Activated CD4-positive, alpha-beta T cell treated with anti-CD3 and anti-CD28 coated beads for 36 hours (primary cell): ENCODE data around the gene FCMR. TPM values are rescaled to one million over a fixed set of nuclear protein-coding genes. Genes with fewer than 3 reads are reported as not detected.
"Not testable (repeated sequence)": the region's sequence is repeated elsewhere in the genome, so short reads cannot be mapped to it uniquely, and the experiment has no call there.

Source experiments
- ATAC-seq: fragments of 200-7000 bp; cut with Tn5 transposase; one replicate; pipeline ENCODE4 v1.10.0; 2021; ENCODE audit warnings: mild to moderate bottlenecking, moderate library complexity
- CTCF ChIA-PET: fragments of 350-600 bp; sonication (Branson Sonifier 250); formaldehyde crosslinking; loops from one replicate; lab custom pipeline; 2021; ENCODE audit warnings: antibody characterized with exemption; lab: Charles Lee
- POLR2A ChIA-PET: fragments of 350-600 bp; sonication (Branson Sonifier 250); formaldehyde crosslinking; loops from one replicate; lab custom pipeline; 2021; ENCODE audit warnings: antibody characterized with exemption, inconsistent platforms; lab: Charles Lee
- DNase-seq: peaks from one replicate; pipeline ENCODE4 v3.0.0-alpha.2; 2020
- H3K27ac Mint-ChIP-seq: one replicate; pipeline ENCODE4 v1.8.0; 2021; ENCODE audit warnings: mixed read lengths
- H3K27me3 Mint-ChIP-seq: one replicate; pipeline ENCODE4 v1.8.0; 2021; ENCODE audit warnings: mixed read lengths
- H3K36me3 Mint-ChIP-seq: one replicate; pipeline ENCODE4 v1.8.0; 2021; ENCODE audit warnings: low read depth, mixed read lengths
- H3K4me1 Mint-ChIP-seq: one replicate; pipeline ENCODE4 v1.8.0; 2021; ENCODE audit warnings: mixed read lengths
- H3K4me3 Mint-ChIP-seq: one replicate; pipeline ENCODE4 v1.8.0; 2021; ENCODE audit warnings: mild to moderate bottlenecking, moderate library complexity, mixed read lengths
- H3K9me3 Mint-ChIP-seq: one replicate; pipeline ENCODE4 v1.8.0; 2021; ENCODE audit warnings: low read depth, mixed read lengths
- intact Hi-C, 2 experiments: fragments of 100-400 bp; cut with DNase I in 1 of 2; cut with micrococcal nuclease in 1 of 2; formaldehyde crosslinking; loops; one replicate each; pipeline versions ENCODE4 v1.14.2 to v1.15.1; 2022 to 2024; cut with DNase I, micrococcal nuclease
- total RNA-seq, 2 experiments: library from RNA; stranded (reverse); gene quantifications; one replicate each; pipeline ENCODE4 v1.2.3, GENCODE V29; 2021

Gene FCMR
- total RNA-seq, 2 experiments from 2014 or later, result 41.6 to 49.3 TPM

GRCh38 chr1:206933333-206933945, 11.7 kb upstream of the FCMR start:
- POLR2A ChIA-PET, result interaction anchor here (1.2 kb wide), 1 partner anchor 199 kb away, joined by 3 read pairs; no protein-coding TSS in a partner anchor
- intact Hi-C loops, result loop anchor here in 1 of 2 experiments (1.0 to 5.0 kb wide), 3 partner anchors 20 to 569 kb away; partner anchors contain the start of gene IL20
- CTCF ChIA-PET, result interaction anchor here (0.6 to 12.7 kb wide), 36 partner anchors 8 to 879 kb away, joined by 3 to 200 read pairs (median 4); partner anchors contain the start of genes FCMR and PIGR

GRCh38 chr1:206932177-206932576, 10.4 kb upstream of the FCMR start:
- H3K27me3 Mint-ChIP-seq, result no peaks in the 10 kb centered on the region
- CTCF ChIA-PET, result interaction anchor here (0.6 to 12.7 kb wide), 26 partner anchors 13 to 453 kb away, joined by 3 to 200 read pairs (median 4); partner anchors contain the start of genes FCAMR, FCMR, IL20 and PIGR
- DNase-seq, result no peak
- no peaks in the 10 kb centered on the region for H3K36me3 Mint-ChIP-seq
- no peak overlapping the region for H3K27ac Mint-ChIP-seq
- H3K9me3 Mint-ChIP-seq, result no peaks in the 10 kb centered on the region
- peaks cover 45% of the 10 kb centered on the region for H3K4me1 Mint-ChIP-seq
- intact Hi-C loops, result loop anchor here in 1 of 2 experiments (5.0 kb wide), 1 partner anchor 570 kb away; no protein-coding TSS in a partner anchor
- ATAC-seq, result no peak
- no peak overlapping the region for H3K4me3 Mint-ChIP-seq
- POLR2A ChIA-PET, result no interaction called here

More at GRCh38 chr1:206933333-206933945, 11.7 kb upstream of the FCMR start:
- H3K9me3 Mint-ChIP-seq, result no peaks in the 10 kb centered on the region
- ATAC-seq, result peak; percentile 55
- H3K4me1 Mint-ChIP-seq, result peaks cover 35% of the 10 kb centered on the region
- no peak overlapping the region for H3K4me3 Mint-ChIP-seq
- peak; percentile 84 for DNase-seq
- H3K36me3 Mint-ChIP-seq, result no peaks in the 10 kb centered on the region
- H3K27ac Mint-ChIP-seq, result no peak overlapping the region
- no peaks in the 10 kb centered on the region for H3K27me3 Mint-ChIP-seq

- no peak overlapping the region for H3K4me3 Mint-ChIP-seq
- H3K27me3 Mint-ChIP-seq, result no peaks in the 10 kb centered on the region
- CTCF ChIA-PET, result interaction anchor here (0.6 to 12.7 kb wide), 22 partner anchors 14 to 273 kb away, joined by 3 to 200 read pairs (median 4); partner anchors contain the start of genes FCAMR, FCMR, IL20 and PIGR
- DNase-seq (no peak), ATAC-seq (no peak)
- H3K36me3 Mint-ChIP-seq, result no peaks in the 10 kb centered on the region
- H3K9me3 Mint-ChIP-seq, result no peaks in the 10 kb centered on the region
- H3K27ac Mint-ChIP-seq, result peak overlapping the region; percentile 35
- POLR2A ChIA-PET, result no interaction called here
- H3K4me1 Mint-ChIP-seq, result peaks cover 46% of the 10 kb centered on the region
- intact Hi-C loops, result loop anchor here in 1 of 2 experiments (5.0 kb wide), 1 partner anchor 571 kb away; no protein-coding TSS in a partner anchor
Observed at GRCh38 chr1:206931709-206932108, 10.0 kb upstream of the FCMR start.

- Mint-ChIP-seq H3K4me1 (peaks cover 46% of the 10 kb centered on the region), H3K36me3 (no peaks in the 10 kb centered on the region), H3K4me3 (peak overlapping the region; percentile 32), H3K9me3 (no peaks in the 10 kb centered on the region), H3K27me3 (no peaks in the 10 kb centered on the region), H3K27ac (peak overlapping the region; percentile 84)
- peak; percentile 59 for DNase-seq
- POLR2A ChIA-PET, result interaction anchor here (0.5 kb wide), 1 partner anchor 10 kb away, joined by 7 read pairs; no protein-coding TSS in a partner anchor
- intact Hi-C loops, result loop anchor here in 1 of 2 experiments (5.0 kb wide), 1 partner anchor 572 kb away; no protein-coding TSS in a partner anchor
- peak; percentile 47 for ATAC-seq
- CTCF ChIA-PET, result interaction anchor here (1.1 to 12.7 kb wide), 6 partner anchors 12 to 196 kb away, joined by 3 to 200 read pairs (median 12); partner anchors contain the start of gene FCMR
Observed at GRCh38 chr1:206930210-206930798, 8.6 kb upstream of the FCMR start.

- POLR2A ChIA-PET, result no interaction called here
- ATAC-seq, result no peak
- no peaks in the 10 kb centered on the region for H3K9me3 Mint-ChIP-seq
- CTCF ChIA-PET, result interaction anchor here (12.7 kb wide), 1 partner anchor 12 kb away, joined by 200 read pairs; the partner anchor contains the start of gene FCMR
- peak overlapping the region; percentile 67 for H3K27ac Mint-ChIP-seq
- H3K4me3 Mint-ChIP-seq, result no peak overlapping the region
- H3K36me3 Mint-ChIP-seq, result no peaks in the 10 kb centered on the region
- no peaks in the 10 kb centered on the region for H3K27me3 Mint-ChIP-seq
- H3K4me1 Mint-ChIP-seq, result peaks cover 46% of the 10 kb centered on the region
- DNase-seq, result no peak
- intact Hi-C loops, result loop anchor here in 1 of 2 experiments (10.0 kb wide), 1 partner anchor 395 kb away; the partner anchor contains the start of gene CD55
Observed at GRCh38 chr1:206929524-206929923, 7.8 kb upstream of the FCMR start.

- intact Hi-C loops, result loop anchor here in 1 of 2 experiments (10.0 kb wide), 1 partner anchor 399 kb away; the partner anchor contains the start of gene CD55
- Mint-ChIP-seq H3K4me1 (peaks cover 30% of the 10 kb centered on the region), H3K4me3 (no peak overlapping the region), H3K27ac (peak overlapping the region; percentile 20), H3K36me3 (no peaks in the 10 kb centered on the region), H3K9me3 (no peaks in the 10 kb centered on the region), H3K27me3 (no peaks in the 10 kb centered on the region)
- DNase-seq, result no peak
- no peak for ATAC-seq
- ChIA-PET POLR2A (no interaction called here), CTCF (interaction anchor here (0.8 to 12.7 kb wide), 7 partner anchors 9 to 314 kb away, joined by 3 to 200 read pairs (median 4); partner anchors contain the start of genes EIF2D and FCMR)
Observed at GRCh38 chr1:206926286-206926685, 4.5 kb upstream of the FCMR start.

GRCh38 chr1:206925106-206925736, 3.5 kb upstream of the FCMR start:
- intact Hi-C loops, result loop anchor here in 1 of 2 experiments (10.0 kb wide), 1 partner anchor 400 kb away; the partner anchor contains the start of gene CD55
- H3K27me3 Mint-ChIP-seq, result no peaks in the 10 kb centered on the region
- no peak overlapping the region for H3K27ac Mint-ChIP-seq
- DNase-seq (peak; percentile 83), ATAC-seq (peak; percentile 58)
- peaks cover 6% of the 10 kb centered on the region for H3K36me3 Mint-ChIP-seq
- CTCF ChIA-PET, result interaction anchor here (0.5 to 12.7 kb wide), 14 partner anchors 8 to 313 kb away, joined by 3 to 200 read pairs (median 3); partner anchors contain the start of genes EIF2D and FCMR
- POLR2A ChIA-PET, result interaction anchor here (0.6 to 1.0 kb wide), 3 partner anchors 20 to 410 kb away, joined by 3 to 4 read pairs (median 3); no protein-coding TSS in a partner anchor
- H3K4me3 Mint-ChIP-seq, result no peak overlapping the region
- H3K9me3 Mint-ChIP-seq, result no peaks in the 10 kb centered on the region
- H3K4me1 Mint-ChIP-seq, result peaks cover 28% of the 10 kb centered on the region

- POLR2A ChIA-PET, result interaction anchor here (0.7 to 1.0 kb wide), 2 partner anchors 19 to 183 kb away, joined by 3 to 4 read pairs; no protein-coding TSS in a partner anchor
- H3K9me3 Mint-ChIP-seq, result no peaks in the 10 kb centered on the region
- H3K4me3 Mint-ChIP-seq, result no peak overlapping the region
- peak; percentile 0 for ATAC-seq
- CTCF ChIA-PET, result interaction anchor here (0.5 to 12.7 kb wide), 14 partner anchors 7 to 312 kb away, joined by 3 to 200 read pairs (median 3); partner anchors contain the start of genes EIF2D and FCMR
- no peaks in the 10 kb centered on the region for H3K27me3 Mint-ChIP-seq
- peaks cover 10% of the 10 kb centered on the region for H3K36me3 Mint-ChIP-seq
- peaks cover 26% of the 10 kb centered on the region for H3K4me1 Mint-ChIP-seq
- DNase-seq, result peak; percentile 59
- no peak overlapping the region for H3K27ac Mint-ChIP-seq
- intact Hi-C loops, result loop anchor here in 1 of 2 experiments (10.0 kb wide), 1 partner anchor 400 kb away; the partner anchor contains the start of gene CD55
Observed at GRCh38 chr1:206924592-206925105, 2.9 kb upstream of the FCMR start.

- H3K9me3 Mint-ChIP-seq, H3K27me3 Mint-ChIP-seq, H3K4me3 Mint-ChIP-seq, POLR2A ChIA-PET, ATAC-seq, DNase-seq, H3K27ac Mint-ChIP-seq: not testable (repeated sequence)
- intact Hi-C loops, result loop anchor here in 1 of 2 experiments (10.0 kb wide), 1 partner anchor 401 kb away; the partner anchor contains the start of gene CD55
- Mint-ChIP-seq H3K36me3 (peaks cover 12% of the 10 kb centered on the region), H3K4me1 (peaks cover 26% of the 10 kb centered on the region)
- CTCF ChIA-PET, result interaction anchor here (1.3 to 12.7 kb wide), 4 partner anchors 7 to 259 kb away, joined by 3 to 200 read pairs (median 34); partner anchors contain the start of gene FCMR
Observed at GRCh38 chr1:206923961-206924557, 2.3 kb upstream of the FCMR start.
